ENCODE data around the gene SEC22A.

DNA sequence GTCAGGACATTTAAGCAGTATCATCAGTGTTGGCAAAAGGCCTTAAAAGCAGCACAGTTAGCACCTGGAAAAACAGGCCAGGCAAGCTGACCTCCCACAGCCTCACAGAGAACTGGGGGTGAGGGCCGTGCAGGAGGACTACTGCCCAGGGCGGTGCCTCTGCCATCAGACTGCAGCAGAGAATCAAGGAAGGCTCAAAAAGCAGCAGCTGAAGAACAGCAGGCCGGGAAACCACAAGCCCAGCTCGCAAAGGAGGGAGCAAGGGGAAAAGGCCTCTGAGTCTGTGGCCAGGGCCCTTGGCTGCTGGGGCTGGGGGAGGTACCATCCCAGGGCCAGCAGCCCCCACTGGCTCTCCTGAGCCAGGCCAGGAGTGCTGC lies 84.2 kb downstream of the SEC22A start:
- TF ChIP-seq, protein P1, sequence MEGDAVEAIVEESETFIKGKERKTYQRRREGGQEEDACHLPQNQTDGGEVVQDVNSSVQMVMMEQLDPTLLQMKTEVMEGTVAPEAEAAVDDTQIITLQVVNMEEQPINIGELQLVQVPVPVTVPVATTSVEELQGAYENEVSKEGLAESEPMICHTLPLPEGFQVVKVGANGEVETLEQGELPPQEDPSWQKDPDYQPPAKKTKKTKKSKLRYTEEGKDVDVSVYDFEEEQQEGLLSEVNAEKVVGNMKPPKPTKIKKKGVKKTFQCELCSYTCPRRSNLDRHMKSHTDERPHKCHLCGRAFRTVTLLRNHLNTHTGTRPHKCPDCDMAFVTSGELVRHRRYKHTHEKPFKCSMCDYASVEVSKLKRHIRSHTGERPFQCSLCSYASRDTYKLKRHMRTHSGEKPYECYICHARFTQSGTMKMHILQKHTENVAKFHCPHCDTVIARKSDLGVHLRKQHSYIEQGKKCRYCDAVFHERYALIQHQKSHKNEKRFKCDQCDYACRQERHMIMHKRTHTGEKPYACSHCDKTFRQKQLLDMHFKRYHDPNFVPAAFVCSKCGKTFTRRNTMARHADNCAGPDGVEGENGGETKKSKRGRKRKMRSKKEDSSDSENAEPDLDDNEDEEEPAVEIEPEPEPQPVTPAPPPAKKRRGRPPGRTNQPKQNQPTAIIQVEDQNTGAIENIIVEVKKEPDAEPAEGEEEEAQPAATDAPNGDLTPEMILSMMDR (IDR thresholded peaks at IDR 0.05; ENCODE audit: low read length), result no peak
- no peak for TF ChIP-seq EZH2 (IDR thresholded peaks at IDR 0.05; ENCODE audit: borderline replicate concordance, low read length)
